DOHH2 (cell line): ENCODE data around the gene KIF1A.

Source experiments
- H3F3A ChIP-seq: fragments of 200-600 bp; sonication (generic), shearing (Covaris generic); 2 replicates; pipeline ENCODE4 v1.6.0; 2016; ENCODE audit warnings: antibody characterized with exemption, mild to moderate bottlenecking; ENCODE audit not compliant: control insufficient read depth, insufficient read depth
- H3K27ac ChIP-seq: fragments of 200-600 bp; sonication (generic); 2 replicates; pipeline ENCODE4 v1.5.1; 2014; ENCODE audit warnings: low read depth, mild to moderate bottlenecking, low read length, moderate library complexity
- H3K27me3 ChIP-seq: fragments of 200-600 bp; sonication (generic); 2 replicates; pipeline ENCODE4 v1.6.1; 2014; ENCODE audit warnings: mild to moderate bottlenecking, low read length, mixed read lengths; ENCODE audit not compliant: control insufficient read depth
- H3K36me3 ChIP-seq: fragments of 200-600 bp; sonication (generic); 2 replicates; pipeline ENCODE4 v1.6.1; 2014; ENCODE audit warnings: mild to moderate bottlenecking, low read length, moderate library complexity, mixed read lengths; ENCODE audit not compliant: control insufficient read depth
- H3K4me1 ChIP-seq: fragments of 200-600 bp; sonication (generic); 2 replicates; pipeline ENCODE4 v1.6.1; 2014; ENCODE audit warnings: mild to moderate bottlenecking, low read length, mixed read lengths; ENCODE audit not compliant: control insufficient read depth
- H3K4me2 ChIP-seq: fragments of 200-600 bp; sonication (generic); 2 replicates; pipeline ENCODE4 v1.6.0; 2014; ENCODE audit warnings: mild to moderate bottlenecking, low read length, moderate library complexity
- H3K4me3 ChIP-seq: fragments of 200-600 bp; sonication (generic); 2 replicates; pipeline ENCODE4 v1.5.1; 2014; ENCODE audit warnings: mild to moderate bottlenecking, low read length, mixed read lengths
- H3K79me2 ChIP-seq: fragments of 200-600 bp; sonication (generic); 2 replicates; pipeline ENCODE4 v1.6.1; 2014; ENCODE audit warnings: mild to moderate bottlenecking, low read length, mixed read lengths; ENCODE audit not compliant: control insufficient read depth
- H3K9me2 ChIP-seq: fragments of 200-600 bp; sonication (generic); replicated peaks from 2 replicates; pipeline ENCODE4 v1.6.1; 2014; ENCODE audit warnings: mild to moderate bottlenecking, low read length, mixed read lengths; ENCODE audit not compliant: control insufficient read depth
- H3K9me3 ChIP-seq: fragments of 200-600 bp; sonication (generic); 2 replicates; pipeline ENCODE4 v1.6.1; 2014; ENCODE audit warnings: antibody characterized with exemption, low read length, mixed read lengths; ENCODE audit not compliant: control insufficient read depth, insufficient read depth
- H4K20me1 ChIP-seq: fragments of 200-600 bp; sonication (generic); 2 replicates; pipeline ENCODE4 v1.6.0; 2014; ENCODE audit warnings: low read depth, mild to moderate bottlenecking, antibody characterized with exemption, low read length, moderate library complexity; ENCODE audit not compliant: control insufficient read depth, insufficient read depth
- EZH2phosphoT487 ChIP-seq: fragments of 200-600 bp; sonication (generic); IDR thresholded peaks from 2 replicates; pipeline ENCODE4 v1.6.1; 2017; ENCODE audit warnings: borderline replicate concordance, mild to moderate bottlenecking, antibody characterized with exemption, low read length, moderate library complexity, mixed read lengths
- TF ChIP-seq, protein P1 (sequence below): fragments of 200-600 bp; sonication (generic); IDR thresholded peaks from one replicate; pipeline ENCODE4 v1.5.1; 2014; ENCODE audit warnings: antibody characterized with exemption, mild to moderate bottlenecking, low read depth, low read length; ENCODE audit not compliant: poor library complexity, severe bottlenecking

Gene KIF1A

DNA sequence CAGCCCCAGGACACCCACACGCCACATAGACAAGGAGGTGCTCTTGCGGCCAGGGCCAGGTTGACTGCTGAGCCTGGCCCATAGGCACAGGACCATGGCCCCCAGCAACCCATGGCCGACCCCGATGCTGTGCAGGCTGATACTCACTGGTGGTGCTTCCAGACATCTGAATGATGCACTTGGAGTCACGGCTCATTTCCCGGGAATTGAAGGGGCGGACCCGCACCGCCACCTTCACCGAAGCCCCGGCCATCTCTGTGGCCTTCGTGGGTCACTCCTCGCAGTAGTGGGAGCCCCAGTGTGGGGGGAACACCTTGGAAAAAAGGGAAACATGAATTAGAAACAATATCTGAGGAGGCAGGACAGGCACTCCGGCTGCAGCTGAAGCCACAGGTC, 22.5 kb downstream of the KIF1A start:
- no peaks in the 10 kb centered on the region for H3K9me2 ChIP-seq
- H3K27ac ChIP-seq: no peak overlapping the region
- H3F3A ChIP-seq: no peaks in the 10 kb centered on the region
- 0 out of 2 replicates have a peak, but pooled peaks cover 4% of the 10 kb centered on the region for H3K27me3 ChIP-seq
- no peaks in the 10 kb centered on the region for H4K20me1 ChIP-seq
- H3K4me1 ChIP-seq: no peaks in the 10 kb centered on the region
- H3K36me3 ChIP-seq: no peaks in the 10 kb centered on the region
- TF ChIP-seq EZH2phosphoT487: no peak
- TF ChIP-seq, protein P1, sequence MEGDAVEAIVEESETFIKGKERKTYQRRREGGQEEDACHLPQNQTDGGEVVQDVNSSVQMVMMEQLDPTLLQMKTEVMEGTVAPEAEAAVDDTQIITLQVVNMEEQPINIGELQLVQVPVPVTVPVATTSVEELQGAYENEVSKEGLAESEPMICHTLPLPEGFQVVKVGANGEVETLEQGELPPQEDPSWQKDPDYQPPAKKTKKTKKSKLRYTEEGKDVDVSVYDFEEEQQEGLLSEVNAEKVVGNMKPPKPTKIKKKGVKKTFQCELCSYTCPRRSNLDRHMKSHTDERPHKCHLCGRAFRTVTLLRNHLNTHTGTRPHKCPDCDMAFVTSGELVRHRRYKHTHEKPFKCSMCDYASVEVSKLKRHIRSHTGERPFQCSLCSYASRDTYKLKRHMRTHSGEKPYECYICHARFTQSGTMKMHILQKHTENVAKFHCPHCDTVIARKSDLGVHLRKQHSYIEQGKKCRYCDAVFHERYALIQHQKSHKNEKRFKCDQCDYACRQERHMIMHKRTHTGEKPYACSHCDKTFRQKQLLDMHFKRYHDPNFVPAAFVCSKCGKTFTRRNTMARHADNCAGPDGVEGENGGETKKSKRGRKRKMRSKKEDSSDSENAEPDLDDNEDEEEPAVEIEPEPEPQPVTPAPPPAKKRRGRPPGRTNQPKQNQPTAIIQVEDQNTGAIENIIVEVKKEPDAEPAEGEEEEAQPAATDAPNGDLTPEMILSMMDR: no peak
- no peak overlapping the region for H3K4me3 ChIP-seq
- H3K4me2 ChIP-seq: no peak overlapping the region
- H3K9me3 ChIP-seq: no peaks in the 10 kb centered on the region
- H3K79me2 ChIP-seq: no peaks in the 10 kb centered on the region

DNA sequence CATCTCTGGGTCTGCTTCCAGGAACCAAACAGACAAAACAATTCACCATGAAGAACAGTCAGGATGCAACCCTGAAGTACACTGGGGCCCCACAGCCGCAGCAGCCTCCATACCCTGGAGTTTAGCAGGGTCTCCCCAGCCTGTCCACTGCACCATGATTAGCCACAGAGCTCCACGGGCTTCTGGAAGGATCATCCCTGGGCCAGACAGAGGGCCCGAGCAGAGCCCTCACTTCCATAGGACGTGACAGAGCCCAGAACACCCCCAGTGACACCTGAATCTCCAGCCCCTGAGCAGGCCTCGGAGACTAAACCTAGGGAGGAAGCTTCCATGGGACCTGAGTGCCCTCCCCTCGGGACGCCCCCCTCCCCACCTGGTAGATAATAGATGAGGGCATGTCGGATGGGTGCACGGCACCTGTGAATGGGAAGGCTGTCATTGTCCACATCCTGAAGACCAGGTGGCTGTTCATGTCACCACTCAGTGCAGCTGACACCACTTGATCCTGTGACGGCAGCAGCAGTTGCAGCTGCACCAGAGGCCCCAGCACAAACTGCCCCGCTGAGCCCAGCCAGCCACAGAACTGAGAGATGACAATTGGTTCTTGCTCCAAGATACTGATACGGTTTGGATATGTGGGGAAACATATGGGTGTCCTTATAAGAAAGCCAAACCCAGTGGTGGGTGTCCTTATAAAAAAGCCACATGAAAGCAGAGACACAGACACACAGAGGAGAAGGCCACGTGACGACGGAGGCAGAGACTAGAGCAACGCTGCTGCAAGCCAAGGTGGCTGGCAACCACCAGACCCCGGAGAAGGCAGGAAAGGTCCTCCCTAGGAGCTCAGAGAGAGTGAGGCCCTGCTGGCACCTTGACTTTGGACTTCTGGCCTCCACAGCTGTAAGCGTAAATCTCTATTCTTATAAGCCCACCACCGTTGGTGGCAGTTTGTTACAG, 23.2 kb downstream of the KIF1A start:
- Histone ChIP-seq H3K4me1 (no peaks in the 10 kb centered on the region), H3K79me2 (no peaks in the 10 kb centered on the region), H3K4me3 (no peak overlapping the region), H3K36me3 (no peaks in the 10 kb centered on the region), H3K27ac (no peak overlapping the region), H3K9me3 (no peaks in the 10 kb centered on the region), H4K20me1 (no peaks in the 10 kb centered on the region), H3K4me2 (no peak overlapping the region), H3F3A (no peaks in the 10 kb centered on the region), H3K9me2 (no peaks in the 10 kb centered on the region), H3K27me3 (0 out of 2 replicates have a peak, but pooled peaks cover 4% of the 10 kb centered on the region)
- TF ChIP-seq, protein P1: no peak
- TF ChIP-seq EZH2phosphoT487: no peak

DNA sequence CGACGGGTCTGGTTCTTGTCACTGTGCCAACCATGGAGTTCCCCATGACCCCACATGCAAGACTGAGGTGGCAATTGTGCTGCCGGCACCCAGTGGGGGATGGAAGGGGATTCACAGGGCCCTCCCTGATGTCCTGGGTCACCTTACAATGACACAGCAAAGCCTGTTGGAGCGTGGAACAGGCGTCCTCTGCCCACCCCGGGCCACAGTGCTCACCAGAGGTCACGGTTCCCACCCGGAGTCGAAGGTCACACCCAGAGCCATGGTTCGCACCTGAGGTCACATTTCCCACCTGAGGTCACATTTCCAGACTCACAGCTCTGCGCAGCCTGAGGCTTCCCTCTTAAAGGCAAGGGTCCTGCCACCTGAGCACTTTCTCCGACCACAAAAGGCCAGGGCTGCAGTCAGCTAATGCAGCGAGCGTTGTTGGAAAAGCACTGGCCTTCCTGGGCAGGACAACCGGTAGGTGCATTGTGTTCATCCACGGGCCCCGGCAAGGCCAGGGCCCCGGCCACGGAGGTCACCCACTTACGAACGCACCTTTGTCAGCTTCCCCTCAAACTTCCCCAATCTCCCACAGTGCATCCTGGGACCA, 24.0 kb downstream of the KIF1A start:
- TF ChIP-seq EZH2phosphoT487: no peak
- TF ChIP-seq, protein P1: no peak
- Histone ChIP-seq H3F3A (no peaks in the 10 kb centered on the region), H3K36me3 (no peaks in the 10 kb centered on the region), H3K27ac (no peak overlapping the region), H3K27me3 (no peaks in the 10 kb centered on the region), H3K79me2 (no peaks in the 10 kb centered on the region), H3K4me1 (no peaks in the 10 kb centered on the region), H3K4me2 (no peak overlapping the region), H4K20me1 (no peaks in the 10 kb centered on the region), H3K9me2 (no peaks in the 10 kb centered on the region), H3K4me3 (no peak overlapping the region), H3K9me3 (no peaks in the 10 kb centered on the region)
